Activated effector memory CD4-positive, alpha-beta T cell treated with anti-CD3 and anti-CD28 coated beads, Interleukin-2, amount 50 U/mL, for 16 hours (primary cell): ENCODE measurements around the gene EXD3.

ENCODE experiments used
- DNase-seq: peaks from one replicate; pipeline ENCODE4 v3.0.0-alpha.2; 2020

The EXD3 gene

DNA sequence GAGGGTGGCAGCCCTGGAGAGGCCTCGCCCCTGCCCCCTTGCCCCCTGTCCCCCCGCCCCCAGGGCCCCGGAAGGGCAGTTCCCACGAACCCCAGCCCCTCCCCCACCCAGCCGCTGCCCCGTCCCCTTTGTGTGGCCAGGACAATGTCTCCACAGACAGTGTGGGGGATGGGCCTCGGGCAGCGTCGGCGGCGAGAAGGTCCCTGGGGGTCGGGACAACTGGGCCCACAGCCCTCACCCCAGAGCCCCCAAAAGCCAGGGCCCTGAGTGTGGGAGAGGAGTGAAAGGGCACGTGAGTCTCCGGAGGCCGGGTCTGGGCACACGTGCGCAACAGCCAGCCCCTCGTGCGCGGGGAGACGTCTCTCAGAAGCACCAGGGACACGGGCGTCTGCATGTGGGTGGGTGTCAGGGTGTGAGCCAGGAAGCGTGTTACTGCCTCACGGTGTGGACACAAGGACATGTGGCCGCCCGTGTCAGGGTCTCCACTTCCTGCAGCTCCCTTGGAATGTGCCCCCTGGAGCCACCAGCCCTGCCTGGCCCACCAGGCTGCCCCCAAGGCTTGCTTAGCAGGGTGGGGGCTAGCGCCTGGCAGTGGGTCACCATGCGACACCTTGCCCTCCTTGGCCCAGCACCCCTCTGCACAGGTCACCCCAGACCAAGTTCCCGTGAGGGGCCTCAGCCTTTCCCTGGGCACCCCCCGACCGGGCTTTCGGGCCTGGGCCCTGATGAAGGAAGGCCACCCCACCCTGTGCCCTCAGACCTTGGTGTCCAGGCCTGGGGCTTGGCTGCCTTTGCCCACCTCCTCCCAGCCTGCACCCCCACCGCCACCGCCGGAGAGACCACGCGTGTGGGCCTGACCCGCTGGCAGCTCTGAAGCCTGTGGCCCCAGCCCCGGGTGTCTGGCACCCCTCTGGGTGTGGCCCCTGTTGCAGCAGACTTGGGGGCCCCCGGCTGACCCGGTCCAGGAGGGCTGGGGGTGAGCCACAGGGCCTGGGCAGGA, 108.1 kb downstream of the EXD3 start:
- DNase-seq, result peak; percentile 62

DNA sequence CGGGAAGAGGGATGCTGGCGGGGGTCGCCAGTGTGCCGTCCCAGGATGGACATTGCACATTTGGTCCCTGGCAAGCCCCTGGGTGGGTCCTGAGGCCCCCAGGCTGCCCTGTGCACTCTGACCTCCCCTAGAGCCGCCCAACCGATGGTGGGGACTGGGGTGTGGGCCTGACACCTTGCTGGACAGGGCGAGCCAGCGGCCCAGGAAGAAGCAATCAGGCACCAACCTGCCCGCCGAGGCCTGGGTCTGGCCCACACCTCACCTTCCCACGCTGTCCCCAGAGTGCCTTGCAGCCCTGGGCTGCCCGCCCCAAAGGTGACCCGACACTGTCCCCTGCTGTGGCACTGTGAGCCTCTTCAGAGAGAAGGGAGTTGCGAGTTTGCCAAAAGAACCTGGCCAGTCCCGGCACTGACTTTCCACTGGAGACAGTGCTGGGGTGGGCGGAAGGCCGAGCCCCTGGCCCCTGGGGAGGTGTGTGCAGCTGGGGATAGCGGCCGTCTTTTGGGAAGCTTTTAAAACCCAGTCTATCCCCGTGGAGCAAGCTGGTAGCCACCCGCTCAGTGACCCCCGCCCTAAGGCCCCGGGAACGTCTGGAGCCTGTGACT, 108.9 kb downstream of the EXD3 start:
- DNase-seq, result no peak

DNA sequence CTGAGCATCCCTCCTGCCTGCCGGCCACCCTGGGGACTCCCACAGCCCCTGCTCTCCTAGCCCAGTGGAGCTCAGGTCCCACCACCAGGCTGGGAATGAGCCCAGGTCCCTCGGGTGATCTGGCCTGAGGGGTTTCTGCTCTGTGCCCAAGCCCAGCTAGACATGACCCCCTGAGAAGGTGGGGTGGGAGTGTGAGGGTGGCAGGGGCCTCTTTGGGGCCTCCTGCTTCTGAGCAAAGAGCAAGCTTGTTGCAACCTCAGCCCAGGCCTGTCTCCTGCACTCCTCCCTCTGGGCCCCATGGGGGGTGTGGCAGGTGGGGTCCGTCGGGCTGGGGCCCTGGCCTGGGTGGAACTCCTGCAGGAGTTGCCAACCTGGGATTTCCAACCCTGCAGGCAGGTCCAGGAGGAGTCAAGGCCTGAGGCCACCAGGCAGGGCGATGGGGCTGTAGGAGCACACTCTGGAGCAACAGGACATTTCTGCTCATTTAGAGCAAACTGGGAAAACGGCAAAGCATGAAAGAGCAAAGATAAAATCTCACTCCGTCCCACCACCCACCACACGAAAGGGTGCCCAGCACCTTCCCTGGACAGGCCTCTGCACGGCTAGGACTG, 109.5 kb downstream of the EXD3 start:
- DNase-seq, result peak; percentile 61

DNA sequence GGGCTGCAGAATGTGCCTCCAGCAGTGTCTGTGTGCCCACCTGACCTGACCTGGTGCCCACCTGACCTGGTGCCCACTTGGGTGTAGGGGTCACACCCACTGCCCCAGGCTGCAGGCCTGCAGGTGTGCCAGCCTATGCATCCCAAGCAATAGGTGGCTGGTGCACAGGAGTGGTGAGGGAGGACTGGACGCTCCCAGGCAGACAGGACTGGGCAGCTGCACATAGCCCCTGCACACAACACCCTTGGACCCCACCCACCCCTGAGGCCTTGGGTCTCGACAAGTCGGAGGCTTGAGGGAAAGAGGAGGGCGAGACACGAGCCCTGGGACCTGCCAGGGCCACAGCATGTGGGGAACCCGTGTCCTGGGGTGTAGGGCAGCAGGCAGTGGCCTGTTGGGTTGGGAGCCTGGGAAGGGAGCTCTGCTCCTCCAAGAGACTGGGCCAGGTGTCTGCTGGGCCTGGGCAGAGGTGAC, 110.1 kb downstream of the EXD3 start:
- no peak for DNase-seq

DNA sequence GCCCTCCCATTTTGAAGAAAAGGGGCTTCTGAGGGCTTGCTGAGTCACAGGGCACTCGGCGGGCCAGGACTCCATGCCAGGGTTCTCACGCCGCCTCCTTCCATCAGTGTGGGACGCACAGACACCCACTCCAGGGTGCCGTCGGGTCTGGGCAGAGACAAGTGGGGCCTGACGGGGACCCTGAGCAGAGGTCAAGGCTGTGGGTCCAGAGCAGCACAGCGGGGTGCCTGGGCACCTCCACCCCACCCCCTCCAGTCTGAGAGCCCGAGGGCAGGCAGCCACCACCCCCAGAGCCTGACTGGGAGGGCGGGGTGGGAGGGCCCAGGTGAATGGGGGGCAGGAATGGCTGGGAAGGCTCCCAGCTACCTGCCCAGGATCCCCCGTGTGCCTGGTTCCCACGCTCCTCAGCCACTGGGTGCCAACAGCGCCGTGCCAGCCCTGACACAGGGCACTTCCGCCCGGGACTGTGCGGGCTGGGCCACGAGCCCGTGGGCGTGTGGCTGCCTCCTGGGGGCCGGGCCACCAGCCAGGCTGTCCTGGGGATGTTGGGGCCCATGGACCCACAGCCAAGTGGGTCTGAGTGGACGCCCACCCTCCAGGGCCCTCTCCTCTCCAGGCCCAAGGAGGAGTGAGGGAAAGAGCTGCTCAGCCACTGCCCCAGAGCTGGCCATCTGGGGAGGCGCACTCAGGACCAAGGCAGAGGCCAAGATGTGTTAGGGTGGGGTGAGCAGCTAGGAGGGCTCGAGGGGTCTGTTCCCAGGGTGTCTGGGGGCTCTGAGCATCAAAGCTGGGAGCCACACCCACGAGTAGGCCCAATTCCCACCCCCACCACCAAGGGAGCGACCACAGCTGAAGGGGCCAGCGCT, 110.7 kb downstream of the EXD3 start:
- peak; percentile 54 for DNase-seq

DNA sequence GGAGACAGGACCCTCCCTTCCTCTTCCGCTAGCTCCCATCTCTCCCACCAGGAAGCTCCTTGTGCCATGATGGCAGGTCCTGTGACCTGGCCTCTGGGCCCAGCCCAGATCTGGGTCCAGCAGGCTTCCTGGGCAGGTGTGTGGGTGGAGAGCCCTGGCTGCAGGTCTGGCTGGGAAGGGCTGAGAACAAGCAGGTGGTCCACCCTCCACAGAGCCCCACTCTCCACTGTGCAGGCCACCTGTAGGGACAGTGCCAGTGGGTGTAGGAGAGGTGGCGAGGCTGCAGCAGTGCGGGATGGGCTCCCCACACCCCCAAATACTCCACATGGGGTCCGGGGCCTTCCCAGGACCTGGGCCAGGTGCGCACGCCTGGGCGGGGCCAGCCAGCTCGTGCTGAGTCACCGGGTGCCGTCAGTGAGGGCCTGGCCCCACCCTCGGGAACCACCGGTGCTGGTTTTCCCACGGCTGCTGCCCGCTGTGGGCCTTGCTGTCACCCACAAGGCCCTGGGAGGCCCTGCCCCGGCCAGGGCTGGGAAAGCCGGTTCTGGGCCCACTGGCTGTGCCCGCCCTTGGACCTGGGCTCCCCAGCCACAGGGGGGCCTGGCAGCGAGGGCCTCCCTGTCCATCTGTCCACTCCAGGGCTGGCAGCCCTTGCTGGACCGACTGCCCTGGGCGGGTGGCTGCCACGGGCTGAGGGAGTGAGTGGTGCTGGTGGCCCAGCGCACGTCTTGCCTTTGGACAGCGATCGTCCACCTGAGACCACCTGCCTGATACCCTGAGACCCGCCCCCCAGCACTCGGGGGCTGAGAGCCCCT, 111.6 kb downstream of the EXD3 start:
- peak; percentile 73 for DNase-seq

DNA sequence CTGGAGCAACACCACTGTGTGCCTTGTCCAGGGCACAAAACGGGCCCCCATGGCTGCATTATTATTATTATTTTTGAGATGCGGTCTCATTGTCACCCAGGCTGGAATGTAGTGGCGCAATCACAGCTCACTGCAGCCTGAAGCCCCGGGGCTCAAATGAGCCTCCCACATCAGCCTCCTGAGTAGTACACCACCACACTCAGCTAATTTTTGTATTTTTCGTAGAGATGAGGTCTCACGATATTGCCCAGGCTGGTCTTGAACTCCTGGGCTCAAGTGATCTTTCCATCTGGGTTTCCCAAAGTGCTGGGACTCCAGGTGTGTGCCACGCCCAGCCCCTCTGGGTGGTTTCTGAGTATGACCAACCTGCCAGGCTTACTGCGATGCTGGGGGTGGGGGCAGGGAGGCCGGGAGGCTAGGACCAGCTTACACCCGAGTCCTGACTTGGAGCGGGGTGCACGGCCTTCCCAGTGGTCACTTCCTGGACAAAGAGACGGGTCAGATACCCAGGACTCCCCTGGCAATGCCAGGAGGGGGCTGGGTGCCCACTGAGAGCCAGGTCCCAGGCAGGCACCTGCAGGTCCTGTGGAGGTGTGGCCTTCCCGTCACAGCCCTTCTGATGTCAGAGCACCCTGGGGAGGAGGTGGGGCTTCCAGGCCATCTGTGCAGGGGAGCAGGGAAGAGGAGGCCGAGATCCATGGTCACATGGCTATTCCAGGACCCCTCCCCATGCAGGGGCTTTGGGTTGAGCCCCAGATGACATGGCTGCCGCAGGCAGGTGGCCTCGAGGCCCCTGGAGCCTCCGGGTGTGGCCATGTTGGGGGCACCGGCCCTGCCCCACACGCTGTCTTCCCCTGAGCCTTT, 112.5 kb downstream of the EXD3 start:
- peak; percentile 53 for DNase-seq

DNA sequence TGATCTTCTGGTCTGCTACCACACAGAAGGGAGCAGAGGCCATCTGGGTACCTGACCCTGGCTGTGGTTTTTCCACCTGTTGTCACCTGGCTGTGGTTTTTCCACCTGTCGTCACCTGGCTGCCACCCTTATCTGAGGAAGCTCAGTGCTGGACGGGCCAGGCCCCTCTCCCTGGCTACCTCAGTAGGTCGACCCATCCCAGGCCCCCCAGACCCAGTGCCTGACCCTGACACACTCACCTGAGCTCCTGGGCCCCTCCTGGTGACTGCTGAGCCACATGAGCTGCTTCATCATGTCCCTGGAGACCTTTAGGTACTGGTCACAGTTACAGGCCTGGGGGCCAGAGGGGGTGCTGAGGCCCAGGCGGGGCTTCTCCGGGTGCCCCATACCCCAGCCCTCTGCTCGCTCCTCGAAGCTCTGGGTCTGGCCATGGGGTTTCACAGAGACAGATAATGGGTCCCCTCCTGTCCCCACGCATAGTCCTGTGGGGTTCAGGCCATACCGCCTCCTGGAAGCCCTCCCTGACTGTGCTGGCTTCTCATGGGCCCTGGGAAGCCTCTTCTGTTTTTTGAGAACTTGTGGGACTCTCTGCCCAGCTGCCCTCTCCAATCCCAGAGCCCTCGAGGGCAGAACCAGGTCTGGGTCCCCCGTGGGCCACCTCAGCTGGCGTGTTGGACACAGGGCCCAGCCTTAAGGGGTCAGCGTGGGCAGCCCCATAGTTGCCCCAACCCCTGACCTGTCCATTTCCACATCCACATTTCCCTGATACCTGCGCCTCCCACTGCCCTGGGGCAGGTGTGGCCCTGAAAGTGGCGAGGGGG, 113.4 kb downstream of the EXD3 start:
- peak; percentile 59 for DNase-seq

DNA sequence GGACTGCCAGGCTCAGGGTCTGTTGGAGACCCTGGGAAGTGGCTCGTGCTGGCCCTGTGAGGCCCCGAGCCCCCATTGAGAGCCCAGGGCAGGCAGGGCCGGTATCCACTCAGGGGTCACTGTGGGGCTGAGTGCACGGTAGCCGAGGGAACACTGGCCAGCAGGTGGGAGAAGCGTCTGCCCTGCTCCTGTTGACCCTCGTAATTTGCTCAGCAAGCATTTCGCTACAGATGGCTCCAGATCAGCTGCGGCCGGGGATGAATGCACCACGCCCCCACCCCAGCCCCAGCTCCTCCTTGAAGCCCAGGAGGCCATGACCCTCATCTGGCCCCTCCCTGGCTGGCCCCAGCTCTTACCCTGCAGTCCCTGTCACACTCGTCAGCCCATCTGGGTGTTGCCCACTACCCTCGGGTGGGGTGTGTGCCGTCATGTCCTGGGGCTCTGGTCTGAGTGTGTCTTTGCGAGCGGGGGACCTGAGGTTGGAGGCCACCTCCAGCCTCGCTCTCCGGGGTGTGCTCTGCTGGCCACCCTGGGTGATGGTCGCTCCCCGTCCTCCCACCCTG, 114.8 kb downstream of the EXD3 start:
- no peak for DNase-seq

DNA sequence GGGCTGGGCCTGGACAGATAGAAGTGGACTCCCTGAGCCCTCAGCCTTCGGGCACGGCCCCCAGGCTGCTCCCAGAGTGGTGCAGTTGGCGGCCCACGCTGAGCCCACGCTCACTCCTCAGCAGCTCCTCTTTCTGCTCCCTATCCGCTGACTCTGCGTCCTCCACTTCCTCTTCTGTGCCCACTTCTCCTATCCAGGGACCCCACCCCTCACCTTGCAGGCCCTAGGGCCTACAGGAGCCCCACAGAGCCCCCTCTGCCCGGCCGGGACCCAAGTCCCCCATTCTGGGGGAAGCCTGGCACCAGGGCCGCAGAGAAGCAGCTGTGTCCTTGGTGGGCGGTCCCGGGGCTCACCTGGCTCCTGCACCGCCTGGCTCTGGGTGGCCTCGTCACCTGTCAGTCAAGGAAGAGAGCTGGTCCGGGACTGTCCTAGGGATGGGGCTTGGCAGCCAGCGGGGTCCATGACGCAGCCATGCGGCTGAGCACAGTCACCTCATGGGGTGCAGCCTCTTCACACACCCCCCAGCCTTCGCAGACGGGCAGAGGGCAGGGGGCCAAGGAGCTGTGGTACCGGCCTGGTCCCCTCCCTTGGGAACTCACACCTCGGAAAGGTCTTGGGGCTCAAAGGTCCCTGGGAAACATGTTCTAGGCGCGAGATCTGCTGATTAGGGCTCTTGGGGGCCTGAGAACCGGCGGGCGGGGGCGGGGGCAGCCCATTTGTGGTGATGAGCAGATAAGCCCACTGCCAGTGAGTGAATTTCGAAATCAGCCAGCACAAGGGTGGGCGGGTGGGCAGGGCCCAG, 115.5 kb downstream of the EXD3 start:
- DNase-seq, result no peak

DNA sequence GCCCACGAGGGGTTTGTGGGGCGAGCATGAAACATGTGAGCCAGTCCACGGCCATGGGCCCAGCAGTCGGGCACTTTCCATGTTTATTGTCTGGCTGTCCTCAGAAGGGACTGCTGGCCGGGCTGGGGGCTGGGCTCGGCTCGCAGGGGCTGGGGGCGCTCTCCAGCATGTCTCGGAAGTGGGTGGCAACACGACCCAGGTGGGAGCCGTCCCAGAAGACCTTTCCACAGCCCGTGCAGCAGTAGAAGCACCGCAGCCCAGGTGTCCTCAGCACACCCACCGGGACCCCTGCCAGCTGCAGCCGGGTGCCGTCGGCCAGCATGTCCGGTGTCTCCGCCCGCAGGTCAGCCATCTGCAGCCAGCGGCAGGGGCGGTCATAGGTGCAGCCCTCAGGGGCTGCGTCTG, 116.1 kb downstream of the EXD3 start:
- DNase-seq, result no peak

DNA sequence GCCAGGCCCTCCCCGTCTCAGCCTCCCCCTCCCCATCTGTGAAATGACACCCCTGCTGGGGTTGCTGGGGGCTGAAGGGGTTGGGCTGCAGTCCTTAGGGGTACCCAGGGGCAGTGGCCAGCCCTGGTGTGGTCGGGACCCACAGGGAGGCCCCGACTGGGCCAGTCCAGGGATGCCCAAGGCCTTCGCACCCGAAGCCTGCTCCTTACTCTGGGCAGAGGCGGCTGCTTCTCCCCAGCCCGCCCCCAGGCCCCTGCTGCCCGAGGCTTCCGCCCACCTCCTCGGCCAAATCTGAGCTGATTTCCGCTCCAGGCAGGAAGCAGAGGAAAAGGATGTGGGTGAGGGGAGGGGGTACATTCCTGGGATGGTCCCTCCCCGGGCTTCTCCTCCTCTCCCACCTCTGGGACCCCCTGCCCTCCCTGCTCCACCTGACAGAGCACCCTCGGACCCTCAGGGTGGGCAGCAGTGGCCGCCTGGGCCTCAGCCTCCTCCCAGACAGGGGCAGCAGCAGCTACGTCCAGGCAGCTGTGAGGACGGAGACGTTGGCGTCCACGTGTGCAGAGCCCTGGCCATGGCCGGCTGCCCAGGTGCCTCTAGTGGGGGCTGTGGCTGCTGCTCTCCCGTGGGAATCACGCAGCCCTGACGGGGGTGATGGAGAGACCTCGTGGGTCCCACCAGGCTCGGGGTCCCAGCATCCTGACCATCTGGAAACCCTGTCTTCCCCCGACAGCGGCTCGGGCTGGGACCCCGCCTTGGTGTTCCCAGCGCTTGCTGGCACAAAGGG, 116.7 kb downstream of the EXD3 start:
- DNase-seq, result no peak

DNA sequence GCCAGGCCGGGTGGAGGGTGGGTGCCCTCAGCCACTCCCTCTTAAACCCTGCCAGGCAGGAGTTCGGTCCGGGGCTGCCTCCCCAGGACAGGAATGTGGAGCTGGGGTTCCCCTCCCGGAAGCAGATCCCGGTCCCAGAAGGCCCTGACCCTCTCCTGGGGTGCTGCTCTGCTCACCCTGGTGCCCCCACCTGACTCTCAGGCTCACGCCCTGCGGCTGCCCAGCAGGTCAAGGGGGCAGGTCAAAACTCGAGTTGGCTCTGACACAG, 117.2 kb downstream of the EXD3 start:
- no peak for DNase-seq

DNA sequence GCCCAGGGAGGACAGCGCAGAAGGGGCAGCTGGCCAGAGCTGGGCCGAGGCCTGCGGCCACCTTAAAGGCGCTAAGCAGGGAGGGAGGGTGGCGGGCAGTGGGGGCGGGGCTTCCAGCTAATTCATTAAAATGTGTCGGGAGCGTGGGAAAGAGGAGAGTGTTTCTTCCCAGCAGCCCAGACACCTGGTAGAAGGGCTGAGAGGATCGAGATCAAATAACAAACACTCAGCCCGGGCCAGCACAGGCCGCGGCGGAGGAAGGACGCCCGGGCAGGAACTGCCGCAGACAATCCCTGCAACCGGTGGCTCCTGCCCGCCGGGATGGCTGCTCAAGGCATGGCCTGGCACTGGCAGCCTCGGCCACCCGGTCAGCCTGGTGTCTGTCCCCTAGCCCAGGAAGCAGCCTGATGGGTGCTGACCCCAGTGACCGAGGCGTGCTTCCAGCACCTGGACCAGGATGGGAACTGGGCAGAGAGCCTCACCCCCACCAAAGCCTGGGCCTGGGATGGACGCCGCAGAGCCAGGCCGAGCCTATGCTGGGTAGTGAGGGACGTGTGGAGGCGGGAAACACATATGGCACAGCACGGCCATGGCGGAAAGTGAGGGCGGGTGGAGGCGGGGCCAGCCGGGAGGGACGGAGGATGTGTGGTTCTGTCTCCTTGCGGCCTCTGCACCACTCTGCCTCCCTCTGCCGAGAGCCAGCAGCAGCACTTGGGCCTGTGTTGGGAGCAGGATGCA, 117.7 kb downstream of the EXD3 start:
- peak; percentile 84 for DNase-seq

DNA sequence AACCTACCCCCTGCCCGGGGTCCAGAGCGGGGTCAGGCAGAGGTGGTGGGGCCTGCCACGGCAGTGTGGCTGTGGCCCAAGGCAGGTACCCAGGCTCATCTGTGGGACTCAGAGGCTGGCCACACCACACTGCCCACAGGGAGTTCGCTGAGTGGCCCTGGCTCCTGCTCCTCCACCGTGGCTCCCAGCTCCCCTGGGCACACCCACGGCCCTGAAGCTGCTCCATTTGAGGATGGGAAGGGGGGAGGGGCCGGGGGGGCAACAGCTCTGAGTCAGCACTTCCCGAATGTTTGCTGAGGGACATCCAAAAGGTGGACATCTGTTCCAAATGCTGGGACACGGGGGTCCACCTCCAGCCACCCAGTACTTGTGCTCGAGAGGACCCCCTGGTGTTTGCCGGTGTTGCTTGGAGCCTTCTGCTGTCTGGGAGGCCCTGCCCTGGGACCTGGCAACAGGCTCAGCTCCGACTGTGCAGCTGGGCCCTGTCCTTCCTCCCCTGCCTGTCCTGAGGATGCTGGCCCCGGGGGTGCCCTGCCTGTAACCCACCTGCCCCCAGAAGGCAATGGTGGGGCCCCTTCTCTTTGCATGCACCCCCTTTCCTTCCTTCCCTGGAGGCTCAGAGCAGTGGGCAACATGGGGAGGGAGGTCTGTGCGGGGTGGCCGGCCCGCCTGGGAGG, 118.4 kb downstream of the EXD3 start:
- DNase-seq, result no peak

DNA sequence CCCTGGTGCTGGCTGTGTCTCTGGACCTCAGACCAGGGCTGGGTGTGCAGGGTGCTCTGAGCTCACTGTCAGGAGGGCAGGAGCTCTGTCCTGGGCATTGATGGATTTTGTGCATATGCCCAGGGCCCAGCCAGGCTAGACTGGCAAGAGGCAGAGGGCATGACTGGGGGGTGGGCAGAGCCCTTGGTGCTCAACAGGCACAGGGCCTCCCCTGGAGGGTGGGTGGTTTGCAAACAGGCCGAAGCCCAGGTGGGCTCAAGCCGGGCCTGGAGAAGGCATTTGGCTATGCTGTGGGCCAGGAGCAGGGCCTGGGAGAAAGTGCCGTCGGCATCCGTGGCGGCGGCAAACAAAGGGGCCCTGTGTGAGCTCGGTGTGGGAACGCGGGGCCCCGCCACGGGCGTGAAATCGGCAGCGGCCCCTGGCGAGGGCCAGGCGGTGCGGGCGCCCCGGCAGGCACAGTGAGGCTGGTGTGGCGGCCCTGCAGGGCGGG, 119.0 kb downstream of the EXD3 start:
- no peak for DNase-seq
